HEK293T (cell line): ENCODE data around the gene TUBA1C.
"Not testable (repeated sequence)": the region's sequence is repeated elsewhere in the genome, so short reads cannot be mapped to it uniquely, and the experiment has no call there.

Experiments used
- CTCF ChIA-PET: fragments of 350-600 bp; formaldehyde crosslinking; extraction: SDS; loops from one replicate; lab custom pipeline; 2021; ENCODE audit warnings: antibody characterized with exemption, inconsistent platforms; lab: Yijun Ruan, JAX
- POLR2A ChIA-PET: fragments of 350-600 bp; formaldehyde crosslinking; extraction: SDS; loops from one replicate; lab custom pipeline; 2020; ENCODE audit warnings: antibody characterized with exemption, inconsistent platforms; lab: Yijun Ruan, JAX
- DNase-seq: peaks from one replicate; pipeline ENCODE4 v3.0.0; 2012; ENCODE audit warnings: mixed read lengths; ENCODE audit errors: extremely low spot score
- ARNT ChIP-seq: fragments of 450-650 bp; IDR thresholded peaks from 2 replicates; pipeline ENCODE4 v1.6.1; 2017; ENCODE audit warnings: mild to moderate bottlenecking
- BHLHE40 ChIP-seq: fragments of 450-650 bp; IDR thresholded peaks from 2 replicates; pipeline ENCODE4 v1.6.1; 2016; ENCODE audit warnings: mild to moderate bottlenecking, moderate library complexity, borderline replicate concordance
- CTBP1 ChIP-seq: fragments of 450-650 bp; IDR thresholded peaks from 2 replicates; pipeline ENCODE4 v1.6.1; 2016; ENCODE audit warnings: borderline replicate concordance
- ELF4 ChIP-seq: fragments of 450-650 bp; IDR thresholded peaks from 2 replicates; pipeline ENCODE4 v1.6.1; 2017; ENCODE audit warnings: antibody characterized with exemption
- FOXA1 ChIP-seq: fragments of 450-650 bp; IDR thresholded peaks from 2 replicates; pipeline ENCODE4 v1.6.1; 2016; ENCODE audit warnings: mild to moderate bottlenecking
- FOXK2 ChIP-seq: fragments of 450-650 bp; IDR thresholded peaks from 2 replicates; pipeline ENCODE4 v1.6.1; 2016; ENCODE audit warnings: mild to moderate bottlenecking
- FOXM1 ChIP-seq: fragments of 450-650 bp; IDR thresholded peaks from 2 replicates; pipeline ENCODE4 v1.6.1; 2017; ENCODE audit warnings: mild to moderate bottlenecking, borderline replicate concordance
- HDGF ChIP-seq: fragments of 450-650 bp; IDR thresholded peaks from 2 replicates; pipeline ENCODE4 v1.6.1; 2017; ENCODE audit warnings: antibody characterized with exemption, borderline replicate concordance
- L3MBTL2 ChIP-seq: fragments of 450-650 bp; conservative IDR thresholded peaks from 2 replicates; pipeline ENCODE4 v1.6.1; 2016; ENCODE audit warnings: mild to moderate bottlenecking
- LEF1 ChIP-seq: fragments of 450-650 bp; IDR thresholded peaks from 2 replicates; pipeline ENCODE4 v1.6.1; 2017; ENCODE audit warnings: mild to moderate bottlenecking, borderline replicate concordance
- NFRKB ChIP-seq: fragments of 450-650 bp; IDR thresholded peaks from 2 replicates; pipeline ENCODE4 v1.6.1; 2016; ENCODE audit warnings: mild to moderate bottlenecking, moderate library complexity
- PKNOX1 ChIP-seq: fragments of 450-650 bp; IDR thresholded peaks from 2 replicates; pipeline ENCODE4 v1.6.1; 2016
- SP1 ChIP-seq: fragments of 450-650 bp; IDR thresholded peaks from 2 replicates; pipeline ENCODE4 v1.6.1; 2017
- SUZ12 ChIP-seq: fragments of 450-650 bp; IDR thresholded peaks from 2 replicates; pipeline ENCODE4 v1.6.1; 2016; ENCODE audit warnings: mild to moderate bottlenecking
- TARDBP ChIP-seq: fragments of 450-650 bp; IDR thresholded peaks from 2 replicates; pipeline ENCODE4 v1.6.1; 2016
- ZNF384 ChIP-seq: fragments of 450-650 bp; IDR thresholded peaks from 2 replicates; pipeline ENCODE4 v1.6.1; 2016

Gene TUBA1C

GRCh38 chr12:49244176-49244575 is 20.7 kb upstream of the TUBA1C start:
- POLR2A ChIA-PET, result interaction anchor here (0.7 to 4.9 kb wide), 4 partner anchors 9 to 113 kb away, joined by 3 to 34 read pairs (median 3); partner anchors contain the start of gene TUBA1B
- CTCF ChIA-PET, result interaction anchor here (1.2 to 1.4 kb wide), 2 partner anchors 9 to 133 kb away, joined by 5 read pairs; partner anchors contain the start of gene LMBR1L
- TF ChIP-seq FOXA1 (no peak), NFRKB (no peak), SUZ12 (no peak), ZNF384 (no peak), TARDBP (no peak), FOXK2 (no peak), ELF4 (no peak), ARNT (no peak), CTBP1 (no peak), PKNOX1 (no peak), FOXM1 (no peak), LEF1 (no peak), L3MBTL2 (no peak), SP1 (no peak), BHLHE40 (no peak), HDGF (no peak)
- no peak for DNase-seq

- ChIA-PET POLR2A (interaction anchor here (0.9 kb wide), 1 partner anchor 18 kb away, joined by 3 read pairs; no protein-coding TSS in a partner anchor), CTCF (interaction anchor here (0.8 kb wide), 1 partner anchor 12 kb away, joined by 3 read pairs; no protein-coding TSS in a partner anchor)
- DNase-seq, result no peak
- TF ChIP-seq TARDBP (no peak), HDGF (no peak), LEF1 (no peak), PKNOX1 (no peak), ELF4 (no peak), ZNF384 (no peak), SUZ12 (no peak), FOXK2 (no peak), L3MBTL2 (no peak), SP1 (no peak), ARNT (no peak), NFRKB (no peak)
These were observed 13.5 kb upstream of the TUBA1C start for GRCh38 chr12:49251357-49251756.

GRCh38 chr12:49253033-49253623 is 11.8 kb upstream of the TUBA1C start:
- TF ChIP-seq TARDBP (no peak), FOXA1 (no peak), ELF4 (no peak), FOXK2 (no peak), SUZ12 (no peak)

GRCh38 chr12:49255456-49255855 is 9.4 kb upstream of the TUBA1C start:
- DNase-seq, CTCF ChIA-PET: not testable (repeated sequence)
- POLR2A ChIA-PET, result interaction anchor here (3.7 kb wide), 1 partner anchor 9 kb away, joined by 14 read pairs; the partner anchor contains the start of gene TUBA1C

More at GRCh38 chr12:49253033-49253623, 11.8 kb upstream of the TUBA1C start:
- no peak for DNase-seq
- ChIA-PET POLR2A (interaction anchor here (1.0 to 3.7 kb wide), 3 partner anchors 11 to 123 kb away, joined by 3 to 14 read pairs (median 7); partner anchors contain the start of genes TUBA1B and TUBA1C), CTCF (no interaction called here)

GRCh38 chr12:49255857-49256637 is 8.8 kb upstream of the TUBA1C start:
- ChIA-PET CTCF (no interaction called here), POLR2A (interaction anchor here (0.6 to 3.7 kb wide), 2 partner anchors 8 to 188 kb away, joined by 3 to 14 read pairs; partner anchors contain the start of gene TUBA1C)
- TF ChIP-seq L3MBTL2 (no peak), SUZ12 (no peak), BHLHE40 (no peak), PKNOX1 (no peak), TARDBP (no peak), CTBP1 (no peak), HDGF (no peak), NFRKB (no peak), FOXM1 (no peak), ARNT (no peak), ELF4 (no peak), FOXA1 (no peak)
- DNase-seq, result no peak

GRCh38 chr12:49257508-49258184 is 7.2 kb upstream of the TUBA1C start:
- POLR2A ChIA-PET, result interaction anchor here (1.6 kb wide), 1 partner anchor 126 kb away, joined by 8 read pairs; the partner anchor contains the start of gene TUBA1B
- CTCF ChIA-PET, result interaction anchor here (0.7 kb wide), 1 partner anchor 58 kb away, joined by 6 read pairs; no protein-coding TSS in a partner anchor
- not testable (repeated sequence) for DNase-seq
